Activated CD4-positive, alpha-beta T cell treated with anti-CD3 and anti-CD28 coated beads, Interleukin-2, amount 10 ng/mL, durations not matched to agents 7 days and 5 days (primary cell): Measurements from ENCODE around the gene MAGI2. TPM values are rescaled to one million over a fixed set of nuclear protein-coding genes. Genes with fewer than 3 reads are reported as not detected.

Experiments
- CTCF ChIA-PET: fragments of 350-600 bp; sonication (Branson Sonifier 250); formaldehyde crosslinking; loops from one replicate; lab custom pipeline; 2021; ENCODE audit warnings: antibody characterized with exemption; lab: Charles Lee
- POLR2A ChIA-PET: fragments of 350-600 bp; sonication (Branson Sonifier 250); formaldehyde crosslinking; loops from one replicate; lab custom pipeline; 2021; ENCODE audit warnings: antibody characterized with exemption; lab: Charles Lee
- DNase-seq: peaks from one replicate; pipeline ENCODE4 v3.0.0-alpha.2; 2020
- H3K27ac Mint-ChIP-seq: one replicate; pipeline ENCODE4 v1.8.0; 2021; ENCODE audit warnings: mild to moderate bottlenecking, moderate library complexity, mixed read lengths
- H3K27me3 Mint-ChIP-seq: one replicate; pipeline ENCODE4 v1.8.0; 2021; ENCODE audit warnings: mixed read lengths
- H3K36me3 Mint-ChIP-seq: one replicate; pipeline ENCODE4 v1.8.0; 2021; ENCODE audit warnings: low read depth, mixed read lengths
- H3K4me1 Mint-ChIP-seq: one replicate; pipeline ENCODE4 v1.8.0; 2021; ENCODE audit warnings: mixed read lengths
- H3K4me3 Mint-ChIP-seq: one replicate; pipeline ENCODE4 v1.8.0; 2021; ENCODE audit warnings: mild to moderate bottlenecking, moderate library complexity, mixed read lengths
- H3K9me3 Mint-ChIP-seq: one replicate; pipeline ENCODE4 v1.8.0; 2021; ENCODE audit warnings: mixed read lengths
- total RNA-seq, 2 experiments: library from RNA; stranded (reverse); gene quantifications; one replicate each; pipeline ENCODE4 v1.2.3, GENCODE V29; 2021

The MAGI2 gene
- total RNA-seq, 2 experiments from 2014 or later = 0.05 to 0.10 TPM

DNA sequence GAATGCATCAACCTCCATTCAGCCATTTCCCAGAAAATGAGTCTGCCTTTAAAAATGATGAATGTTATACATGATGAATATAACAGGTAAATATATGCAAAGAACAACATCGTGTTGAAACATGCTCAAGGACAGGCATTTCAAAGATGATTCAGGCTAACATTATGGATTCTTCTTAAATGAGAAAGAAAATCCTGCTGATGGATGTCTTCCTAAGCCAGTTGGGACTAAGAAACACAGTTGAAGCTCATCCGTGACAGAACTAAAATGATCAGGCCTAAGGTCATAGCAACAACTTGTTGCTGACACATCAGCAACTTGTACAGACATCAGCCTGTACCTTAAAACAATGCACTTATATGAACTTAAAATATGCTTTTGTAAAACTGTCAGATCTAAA lies 267.9 kb downstream of the MAGI2 start:
- CTCF ChIA-PET = no interaction called here
- Mint-ChIP-seq H3K27ac (no peak overlapping the region), H3K36me3 (no peaks in the 10 kb centered on the region), H3K4me3 (no peak overlapping the region), H3K4me1 (no peaks in the 10 kb centered on the region), H3K9me3 (no peaks in the 10 kb centered on the region), H3K27me3 (no peaks in the 10 kb centered on the region)
- DNase-seq = no peak
- POLR2A ChIA-PET = no interaction called here

DNA sequence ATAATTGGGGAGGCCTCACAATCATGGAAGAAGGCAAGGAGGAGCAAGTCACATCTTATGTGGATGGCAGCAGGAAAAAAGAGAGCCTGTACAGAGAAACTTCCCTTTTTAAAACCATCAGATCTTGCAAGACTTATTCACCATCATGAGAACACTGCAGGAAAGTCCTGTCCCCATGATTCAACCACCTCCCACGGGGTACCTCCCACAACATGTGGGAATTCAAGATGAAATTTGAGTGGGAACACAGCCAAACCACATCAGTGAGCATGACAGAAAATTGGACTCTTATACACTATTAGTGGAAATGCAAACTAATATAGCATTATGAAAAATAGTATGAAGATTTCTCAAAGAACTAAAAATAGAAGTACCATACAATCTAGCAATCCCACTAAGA lies 271.2 kb downstream of the MAGI2 start:
- CTCF ChIA-PET = no interaction called here
- DNase-seq = no peak
- Mint-ChIP-seq H3K4me1 (no peaks in the 10 kb centered on the region), H3K27ac (no peak overlapping the region), H3K9me3 (no peaks in the 10 kb centered on the region), H3K36me3 (no peaks in the 10 kb centered on the region), H3K4me3 (no peak overlapping the region), H3K27me3 (no peaks in the 10 kb centered on the region)
- POLR2A ChIA-PET = no interaction called here

DNA sequence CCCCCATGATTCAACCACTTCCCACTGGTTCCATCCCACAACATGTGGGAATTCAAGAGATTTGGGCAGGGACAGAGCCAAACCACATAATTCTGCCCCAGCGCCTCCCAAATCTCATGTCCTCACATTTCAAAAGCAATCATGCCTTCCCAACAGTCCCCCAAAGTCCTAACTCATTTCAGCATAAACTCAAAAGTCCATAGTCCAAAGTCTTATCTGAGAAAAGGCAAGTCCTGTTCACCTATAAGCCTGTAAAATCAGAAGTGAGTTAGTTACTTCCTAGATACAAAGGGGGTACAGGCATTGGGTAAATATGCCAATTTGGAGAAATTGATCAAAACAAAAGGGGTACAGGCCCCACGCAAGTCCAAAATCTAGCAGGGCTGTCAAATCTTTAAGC lies 272.9 kb downstream of the MAGI2 start:
- ChIA-PET POLR2A (no interaction called here), CTCF (no interaction called here)
- H3K9me3 Mint-ChIP-seq = no peaks in the 10 kb centered on the region
- no peak overlapping the region for H3K27ac Mint-ChIP-seq
- no peaks in the 10 kb centered on the region for H3K36me3 Mint-ChIP-seq
- no peak for DNase-seq
- H3K4me3 Mint-ChIP-seq = no peak overlapping the region
- no peaks in the 10 kb centered on the region for H3K4me1 Mint-ChIP-seq
- no peaks in the 10 kb centered on the region for H3K27me3 Mint-ChIP-seq

DNA sequence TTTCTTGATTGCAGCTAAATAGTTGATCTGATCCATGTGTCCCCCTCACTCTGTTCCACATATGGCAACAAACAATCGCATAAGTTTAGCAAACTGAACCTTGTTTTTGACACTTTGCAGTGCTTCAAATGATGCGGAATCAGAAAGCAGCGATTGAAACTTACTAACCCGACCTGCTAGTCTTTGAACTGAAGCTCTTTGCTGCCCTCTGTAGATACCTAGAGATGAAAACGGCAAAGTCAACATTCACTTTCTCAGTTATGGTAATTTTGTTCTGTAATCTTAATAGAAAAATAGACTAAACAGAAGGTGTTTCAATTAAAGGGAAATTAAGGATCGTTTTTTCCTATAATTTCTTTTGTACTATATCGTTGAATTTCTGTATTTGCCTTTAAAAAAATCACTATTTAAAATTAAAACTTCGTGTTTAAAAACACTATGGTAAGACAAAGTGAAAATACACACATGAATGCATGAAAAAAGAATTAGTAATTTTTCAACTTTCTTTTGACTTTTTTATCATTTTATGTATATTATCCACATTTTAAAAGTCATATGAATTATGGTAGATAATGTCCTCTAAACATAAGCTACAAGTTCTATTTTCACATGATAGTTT lies 276.5 kb downstream of the MAGI2 start:
- no peak for DNase-seq
- H3K27me3 Mint-ChIP-seq = no peaks in the 10 kb centered on the region
- H3K36me3 Mint-ChIP-seq = no peaks in the 10 kb centered on the region
- H3K4me3 Mint-ChIP-seq = no peak overlapping the region
- H3K9me3 Mint-ChIP-seq = no peaks in the 10 kb centered on the region
- no peaks in the 10 kb centered on the region for H3K4me1 Mint-ChIP-seq
- ChIA-PET CTCF (no interaction called here), POLR2A (no interaction called here)
- H3K27ac Mint-ChIP-seq = no peak overlapping the region

DNA sequence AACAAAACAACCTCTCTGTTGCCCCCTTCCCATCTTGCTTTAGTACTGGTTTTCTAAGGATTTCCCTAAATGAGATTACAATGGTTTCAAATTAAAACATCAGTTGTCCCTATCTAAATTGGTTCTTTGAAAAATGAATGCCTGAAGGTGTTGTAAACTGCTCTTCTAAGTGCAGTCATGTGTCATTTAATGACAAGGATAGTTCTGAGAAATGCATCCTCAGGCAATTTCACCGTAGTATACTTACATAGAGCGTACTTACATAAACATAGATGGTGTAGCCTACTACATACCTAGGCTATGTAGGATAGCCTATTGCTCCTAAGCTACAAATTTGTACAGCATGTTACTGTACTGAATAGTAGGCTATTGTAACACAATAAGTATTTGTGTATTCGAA lies 278.1 kb downstream of the MAGI2 start:
- no peak overlapping the region for H3K27ac Mint-ChIP-seq
- H3K9me3 Mint-ChIP-seq = no peaks in the 10 kb centered on the region
- no peaks in the 10 kb centered on the region for H3K4me1 Mint-ChIP-seq
- no peaks in the 10 kb centered on the region for H3K27me3 Mint-ChIP-seq
- no peak for DNase-seq
- H3K36me3 Mint-ChIP-seq = no peaks in the 10 kb centered on the region
- POLR2A ChIA-PET = no interaction called here
- CTCF ChIA-PET = no interaction called here
- no peak overlapping the region for H3K4me3 Mint-ChIP-seq

DNA sequence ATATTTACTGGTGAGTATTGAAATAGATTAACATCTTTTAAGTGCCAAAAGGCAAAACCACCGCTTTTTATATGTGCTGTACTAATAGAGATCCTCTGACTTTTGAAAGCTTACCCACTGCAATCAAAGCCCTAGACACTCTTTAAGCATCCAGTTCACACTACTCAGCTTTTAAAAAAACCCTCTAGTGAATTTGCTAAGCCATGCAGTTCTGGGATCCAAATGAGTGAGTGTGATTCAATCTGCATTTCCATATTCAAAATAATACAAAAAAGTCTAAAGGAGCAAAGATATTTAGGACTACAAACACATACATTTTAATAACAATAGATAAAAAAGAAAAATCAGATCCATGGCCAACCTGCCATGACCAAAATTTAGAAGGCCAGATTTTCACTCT lies 288.2 kb downstream of the MAGI2 start:
- DNase-seq = no peak
- ChIA-PET CTCF (no interaction called here), POLR2A (no interaction called here)
- Mint-ChIP-seq H3K36me3 (no peaks in the 10 kb centered on the region), H3K27ac (no peak overlapping the region), H3K4me1 (no peaks in the 10 kb centered on the region), H3K9me3 (no peaks in the 10 kb centered on the region), H3K27me3 (no peaks in the 10 kb centered on the region), H3K4me3 (no peak overlapping the region)

DNA sequence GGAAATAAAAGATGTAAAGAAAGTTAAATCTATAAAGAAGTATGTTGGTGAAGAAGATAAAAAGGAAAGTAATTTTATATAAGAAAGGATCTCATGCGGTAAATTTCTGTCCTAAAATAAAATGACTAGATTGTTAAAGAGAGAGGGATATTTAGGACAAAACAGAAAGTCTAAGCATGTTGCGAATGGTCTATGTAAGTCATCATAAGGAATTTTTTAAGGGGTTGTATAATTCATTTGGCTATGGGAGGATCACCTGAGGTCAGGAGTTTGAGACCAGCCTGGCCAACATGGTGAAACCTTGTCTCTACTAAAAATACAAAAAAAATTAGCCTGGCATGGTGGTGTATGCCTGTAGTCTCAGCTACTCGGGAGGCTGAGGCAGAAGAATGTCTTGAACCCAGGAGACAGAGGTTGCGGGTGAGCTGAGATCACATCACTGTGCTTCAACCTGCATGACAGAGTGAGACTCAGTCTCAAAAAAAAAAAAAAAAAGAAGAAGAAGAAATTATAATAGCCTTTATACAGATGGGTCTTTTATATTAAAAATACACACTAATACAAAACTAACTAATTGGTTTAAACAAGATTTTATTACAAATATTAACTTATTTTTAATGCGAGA lies 294.3 kb downstream of the MAGI2 start:
- POLR2A ChIA-PET = no interaction called here
- H3K27ac Mint-ChIP-seq = no peak overlapping the region
- H3K27me3 Mint-ChIP-seq = no peaks in the 10 kb centered on the region
- no peak for DNase-seq
- H3K36me3 Mint-ChIP-seq = no peaks in the 10 kb centered on the region
- peaks cover 6% of the 10 kb centered on the region for H3K9me3 Mint-ChIP-seq
- CTCF ChIA-PET = no interaction called here
- no peaks in the 10 kb centered on the region for H3K4me1 Mint-ChIP-seq
- H3K4me3 Mint-ChIP-seq = no peak overlapping the region

DNA sequence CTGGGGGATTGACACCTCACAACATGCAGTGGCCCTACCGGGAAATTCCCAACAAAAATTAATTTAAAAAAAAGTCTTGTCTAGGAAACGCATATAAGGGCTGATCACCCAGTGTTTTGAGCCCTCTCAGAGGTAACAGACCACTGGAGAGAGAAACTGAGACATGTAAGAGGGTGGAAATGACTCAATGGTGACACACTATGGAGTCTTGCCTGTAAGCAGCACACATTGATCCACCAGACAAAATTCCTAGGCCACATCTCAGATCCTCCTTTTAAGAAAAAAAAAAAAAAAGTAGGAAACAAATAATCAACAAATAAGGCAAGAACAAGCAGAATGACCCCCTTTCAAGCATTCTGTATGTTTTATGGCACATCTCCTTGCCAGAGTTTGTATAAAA lies 296.2 kb downstream of the MAGI2 start:
- Mint-ChIP-seq H3K4me1 (no peaks in the 10 kb centered on the region), H3K36me3 (no peaks in the 10 kb centered on the region), H3K4me3 (no peak overlapping the region), H3K27ac (no peak overlapping the region), H3K9me3 (peaks cover 6% of the 10 kb centered on the region), H3K27me3 (no peaks in the 10 kb centered on the region)
- POLR2A ChIA-PET = no interaction called here
- no peak for DNase-seq
- CTCF ChIA-PET = interaction anchor here (1.0 kb wide), 1 partner anchor 37 kb away, joined by 3 read pairs; no protein-coding TSS in a partner anchor

DNA sequence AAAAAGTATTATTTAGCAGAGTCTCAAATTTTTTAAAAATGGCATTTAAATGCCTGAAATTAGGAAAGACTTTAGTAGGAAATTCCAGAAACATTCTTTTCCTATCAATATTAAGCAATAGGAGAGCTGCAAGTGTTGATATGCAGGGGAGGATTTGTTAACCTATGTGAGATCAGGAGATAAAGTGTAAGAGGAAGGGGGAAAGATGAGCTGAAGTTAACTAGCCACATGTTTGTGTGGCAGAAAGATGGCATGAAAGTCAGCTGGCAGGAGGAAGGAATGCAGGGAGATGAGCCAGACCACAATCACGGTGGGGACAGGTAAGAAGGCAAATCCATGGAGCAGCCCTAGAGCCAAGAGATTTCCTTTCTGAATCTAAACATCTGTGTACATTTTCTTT lies 303.6 kb downstream of the MAGI2 start:
- no peaks in the 10 kb centered on the region for H3K36me3 Mint-ChIP-seq
- H3K9me3 Mint-ChIP-seq = no peaks in the 10 kb centered on the region
- H3K4me3 Mint-ChIP-seq = no peak overlapping the region
- H3K4me1 Mint-ChIP-seq = no peaks in the 10 kb centered on the region
- CTCF ChIA-PET = no interaction called here
- H3K27me3 Mint-ChIP-seq = no peaks in the 10 kb centered on the region
- H3K27ac Mint-ChIP-seq = no peak overlapping the region
- DNase-seq = no peak
- POLR2A ChIA-PET = no interaction called here

DNA sequence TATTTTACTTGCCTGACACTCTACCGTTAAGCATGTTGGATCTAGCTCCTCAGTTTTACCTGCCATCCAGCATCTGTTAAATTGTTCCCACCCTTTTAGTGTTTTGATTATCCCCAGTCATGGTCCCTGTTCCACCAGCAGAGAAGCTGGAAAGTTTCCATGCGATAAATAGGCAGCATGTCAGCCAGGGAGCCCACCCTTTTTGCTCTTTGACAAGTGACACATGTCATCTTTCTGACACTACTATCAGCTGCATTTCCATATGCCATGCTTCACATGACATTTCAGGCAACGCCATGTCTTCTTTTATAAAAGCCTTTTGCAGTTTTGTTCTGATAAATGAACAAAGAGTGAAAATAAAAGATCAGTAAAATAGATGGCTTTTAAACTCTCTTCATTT lies 310.8 kb downstream of the MAGI2 start:
- ChIA-PET POLR2A (no interaction called here), CTCF (no interaction called here)
- no peaks in the 10 kb centered on the region for H3K36me3 Mint-ChIP-seq
- no peaks in the 10 kb centered on the region for H3K9me3 Mint-ChIP-seq
- no peaks in the 10 kb centered on the region for H3K27me3 Mint-ChIP-seq
- DNase-seq = no peak
- H3K4me3 Mint-ChIP-seq = no peak overlapping the region
- no peaks in the 10 kb centered on the region for H3K4me1 Mint-ChIP-seq
- no peak overlapping the region for H3K27ac Mint-ChIP-seq

DNA sequence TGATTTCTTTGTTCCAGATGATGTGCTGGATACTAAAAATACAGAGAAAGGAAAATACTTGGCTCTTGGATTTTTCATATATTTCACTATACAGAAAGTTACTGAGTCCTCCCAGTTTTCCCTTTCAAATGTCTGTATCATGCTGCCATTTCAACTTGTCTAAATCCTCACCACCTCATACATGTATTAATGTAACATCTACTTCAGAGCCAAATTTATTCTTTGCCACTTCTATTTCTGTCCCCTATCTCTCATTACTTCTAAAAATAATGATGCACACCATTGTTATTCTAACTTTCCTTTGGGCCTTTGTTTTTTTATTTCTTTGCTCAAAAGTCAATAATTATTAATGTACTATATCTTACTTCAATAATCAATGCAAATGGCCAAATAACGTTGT lies 312.2 kb downstream of the MAGI2 start:
- CTCF ChIA-PET = no interaction called here
- no peak for DNase-seq
- Mint-ChIP-seq H3K27ac (no peak overlapping the region), H3K4me3 (no peak overlapping the region), H3K36me3 (no peaks in the 10 kb centered on the region), H3K9me3 (no peaks in the 10 kb centered on the region), H3K4me1 (no peaks in the 10 kb centered on the region), H3K27me3 (no peaks in the 10 kb centered on the region)
- POLR2A ChIA-PET = no interaction called here

DNA sequence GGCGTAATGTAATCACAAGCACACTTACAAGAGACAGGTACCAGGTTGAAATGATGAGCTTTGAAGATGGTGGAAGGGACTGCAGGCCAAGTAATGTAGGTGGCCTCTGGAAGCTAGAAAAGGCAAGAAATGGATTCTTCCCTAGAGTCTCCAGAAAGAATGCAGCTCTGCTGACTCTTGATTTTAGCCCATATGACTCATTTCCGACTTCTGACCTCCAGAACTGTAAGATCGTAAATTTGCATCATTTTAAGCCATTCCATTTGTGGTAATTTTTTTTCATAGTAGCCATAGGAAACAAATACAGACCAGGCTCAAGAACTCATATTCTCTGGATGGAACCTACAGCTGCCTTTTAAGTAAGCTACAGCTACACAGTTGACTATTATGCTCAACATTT lies 315.5 kb downstream of the MAGI2 start:
- H3K4me1 Mint-ChIP-seq = no peaks in the 10 kb centered on the region
- H3K36me3 Mint-ChIP-seq = no peaks in the 10 kb centered on the region
- no peaks in the 10 kb centered on the region for H3K27me3 Mint-ChIP-seq
- ChIA-PET POLR2A (no interaction called here), CTCF (no interaction called here)
- H3K4me3 Mint-ChIP-seq = no peak overlapping the region
- H3K27ac Mint-ChIP-seq = no peak overlapping the region
- DNase-seq = no peak
- H3K9me3 Mint-ChIP-seq = no peaks in the 10 kb centered on the region

DNA sequence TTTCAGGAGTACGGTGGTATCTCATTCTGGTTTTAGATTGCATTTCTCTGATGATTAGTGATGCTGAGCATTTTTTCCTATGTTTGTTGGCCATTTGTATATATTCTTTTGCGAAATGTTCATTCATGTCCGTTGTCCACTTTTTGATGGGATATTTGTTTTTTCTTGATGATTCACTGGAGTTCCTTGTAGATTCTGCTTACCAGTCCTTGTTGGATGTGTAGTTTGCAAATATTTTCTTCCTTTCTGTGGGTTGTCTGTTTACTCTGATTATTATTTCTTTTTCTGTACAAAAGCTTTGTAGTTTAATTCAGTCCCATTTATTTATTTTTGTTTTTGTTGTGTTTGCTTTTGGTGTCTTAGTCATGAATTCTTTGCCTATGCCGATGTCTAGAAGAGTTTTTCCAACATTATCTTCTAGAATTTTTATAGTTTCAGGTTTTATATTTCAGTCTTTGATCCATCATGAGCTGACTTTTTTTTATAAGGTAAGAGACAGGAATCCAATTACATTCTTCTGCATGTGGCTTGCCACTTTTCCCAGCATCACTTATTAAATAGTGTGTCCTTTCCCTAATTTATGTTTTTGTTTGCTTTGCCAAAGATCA lies 320.5 kb downstream of the MAGI2 start:
- no peak overlapping the region for H3K27ac Mint-ChIP-seq
- CTCF ChIA-PET = no interaction called here
- no peaks in the 10 kb centered on the region for H3K36me3 Mint-ChIP-seq
- DNase-seq = no peak
- no peaks in the 10 kb centered on the region for H3K4me1 Mint-ChIP-seq
- no peak overlapping the region for H3K4me3 Mint-ChIP-seq
- H3K9me3 Mint-ChIP-seq = no peaks in the 10 kb centered on the region
- H3K27me3 Mint-ChIP-seq = no peaks in the 10 kb centered on the region
- POLR2A ChIA-PET = no interaction called here

DNA sequence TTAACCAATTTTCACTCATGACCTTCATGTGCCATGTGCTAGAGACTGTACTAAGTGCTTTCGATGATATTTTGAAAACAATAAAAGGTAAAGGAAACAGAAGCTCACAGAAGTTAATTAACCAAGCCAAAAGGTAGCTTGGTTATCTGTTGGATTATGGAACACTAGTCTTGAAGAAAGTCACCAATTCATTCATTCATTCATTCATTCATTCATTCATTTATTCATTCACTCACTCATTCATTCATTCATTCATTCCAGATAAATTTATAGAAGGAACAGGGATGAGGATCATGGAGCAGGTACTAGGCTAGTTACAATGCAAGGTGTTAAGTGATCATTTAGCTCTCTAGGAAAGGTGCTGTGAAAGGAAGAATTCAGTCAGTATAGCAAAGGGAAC lies 322.8 kb downstream of the MAGI2 start:
- Mint-ChIP-seq H3K27me3 (no peaks in the 10 kb centered on the region), H3K4me1 (no peaks in the 10 kb centered on the region), H3K36me3 (no peaks in the 10 kb centered on the region), H3K9me3 (no peaks in the 10 kb centered on the region), H3K27ac (no peak overlapping the region), H3K4me3 (no peak overlapping the region)
- no peak for DNase-seq
- CTCF ChIA-PET = no interaction called here
- POLR2A ChIA-PET = no interaction called here
